Measurements from ENCODE around the gene OR11L1. TPM values are rescaled to one million over a fixed set of nuclear protein-coding genes. Genes with fewer than 3 reads are reported as not detected.

The OR11L1 gene
- total RNA-seq, 1 experiment from 2014 or later = not detected

- no peak overlapping the region for H3K4me2 ChIP-seq (ENCODE audit: low read length)
- CTCF ChIA-PET = no interaction called here
- no TSS peak for BruUV-seq (replicated peaks)
Measured at GRCh38 chr1:247829656-247830055, 12.0 kb downstream of the OR11L1 start.

DNA sequence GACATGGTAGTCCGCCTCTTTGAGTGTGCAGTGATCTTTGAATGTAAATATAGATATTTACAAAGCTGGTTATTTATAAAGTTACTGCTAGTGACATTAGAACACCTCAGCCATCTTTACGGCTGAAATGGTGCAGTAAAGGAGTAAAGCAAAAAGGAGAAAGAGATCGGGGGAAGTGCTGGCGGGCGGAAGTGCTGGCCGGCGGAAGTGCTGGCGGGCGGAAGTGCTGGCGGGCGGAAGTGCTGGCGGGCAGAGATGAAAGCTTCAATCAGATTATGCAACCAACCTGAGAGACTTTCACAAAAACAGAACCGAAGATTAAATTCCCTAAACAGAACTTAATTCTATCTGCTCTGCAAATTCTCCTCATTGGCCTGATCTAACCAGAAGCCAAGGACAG lies 16.3 kb downstream of the OR11L1 start:
- Histone ChIP-seq H3K27ac (ENCODE audit: low read depth, low read length) (no peak overlapping the region), H3K4me3 (replicated peaks in 1 of 2; ENCODE audit: low read depth in 1 of 2, low read length in 2 of 2) (no peak overlapping the region), H3K9me3 (ENCODE audit: control insufficient read depth in 1 of 2, insufficient read depth in 1 of 2, low read depth in 1 of 2, low read length in 2 of 2) (peaks cover 11 to 17% of the 10 kb centered on the region in 2 experiments; a peak in 2 of 4 replicates), H3K4me2 (ENCODE audit: low read length) (no peak overlapping the region), H3K27me3 (ENCODE audit: insufficient read depth, low read length) (no peaks in the 10 kb centered on the region), H3K36me3 (ENCODE audit: control insufficient read depth in 1 of 2, insufficient read depth in 2 of 2, low read length in 2 of 2) (no peaks in the 10 kb centered on the region), H4K20me1 (ENCODE audit: insufficient read depth) (no peaks in the 10 kb centered on the region), H3K79me2 (ENCODE audit: insufficient read depth, low read length) (no peaks in the 10 kb centered on the region), H3K9me2 (ENCODE audit: insufficient read depth) (no peaks in the 10 kb centered on the region), H2AFZ (ENCODE audit: low read depth, low read length, poor library complexity, severe bottlenecking) (no peak overlapping the region), H3K4me1 (ENCODE audit: control insufficient read depth in 1 of 2, insufficient read depth in 2 of 2, low read length in 2 of 2) (no peaks in the 10 kb centered on the region), H3K9ac (ENCODE audit: low read length) (no peak overlapping the region)
- DNase-seq (ENCODE audit: low read depth, low spot score) = no peak
- no peak for TF ChIP-seq SIN3A (IDR thresholded peaks at IDR 0.05; ENCODE audit: low read depth)
- no peak for TF ChIP-seq EGR1 (IDR thresholded peaks at IDR 0.05; ENCODE audit: low read depth)
- no peak for TF ChIP-seq CBX3 (IDR thresholded peaks at IDR 0.05; ENCODE audit: low read depth)
- no peak for TF ChIP-seq JUND (IDR thresholded peaks at IDR 0.05)
- no peak for TF ChIP-seq SRF (IDR thresholded peaks at IDR 0.05; ENCODE audit: low read depth)
- TF ChIP-seq FOSL1 (IDR thresholded peaks at IDR 0.05; ENCODE audit: low read depth) = no peak
- TF ChIP-seq POLR2A (IDR thresholded peaks at IDR 0.05; ENCODE audit: borderline replicate concordance, extremely low read depth, insufficient read depth, insufficient read length) = no peak
- RAD21 ChIA-PET (ENCODE audit: low non-redundant PET in 1 of 2, low total read pairs in 2 of 2, uncharacterized antibody in 2 of 2, unreplicated experiment in 2 of 2) = no interaction called here
- CTCF ChIA-PET = no interaction called here
- no TSS peak for BruUV-seq (replicated peaks)
- intact Hi-C loops (cut with micrococcal nuclease) = no loop called here
- no peak for ATAC-seq
- POLR2A ChIA-PET = no interaction called here

More at GRCh38 chr1:247829656-247830055, 12.0 kb downstream of the OR11L1 start:
- peaks cover 12 to 14% of the 10 kb centered on the region in 2 experiments; a peak in 2 of 4 replicates for H3K9me3 ChIP-seq (ENCODE audit: control insufficient read depth in 1 of 2, insufficient read depth in 1 of 2, low read depth in 1 of 2, low read length in 2 of 2)
- no peaks in the 10 kb centered on the region for H3K27me3 ChIP-seq (ENCODE audit: insufficient read depth, low read length)
- H3K27ac ChIP-seq (ENCODE audit: low read depth, low read length) = no peak overlapping the region
- intact Hi-C loops (cut with micrococcal nuclease) = no loop called here
- POLR2A ChIA-PET = no interaction called here
- no peaks in the 10 kb centered on the region for H4K20me1 ChIP-seq (ENCODE audit: insufficient read depth)
- H3K36me3 ChIP-seq (ENCODE audit: control insufficient read depth in 1 of 2, insufficient read depth in 2 of 2, low read length in 2 of 2) = no peaks in the 10 kb centered on the region
- H2AFZ ChIP-seq (ENCODE audit: low read depth, low read length, poor library complexity, severe bottlenecking) = no peak overlapping the region
- H3K9me2 ChIP-seq (ENCODE audit: insufficient read depth) = no peaks in the 10 kb centered on the region
- no peaks in the 10 kb centered on the region for H3K79me2 ChIP-seq (ENCODE audit: insufficient read depth, low read length)
- TF ChIP-seq TCF7L2 (IDR thresholded peaks at IDR 0.05; ENCODE audit: borderline replicate concordance, extremely low read depth, insufficient read depth, insufficient read length) (no peak), ZNF274 (IDR thresholded peaks at IDR 0.05; ENCODE audit: low read depth, low read length) (no peak)
- no peaks in the 10 kb centered on the region for H3K4me1 ChIP-seq (ENCODE audit: control insufficient read depth in 1 of 2, insufficient read depth in 2 of 2, low read length in 2 of 2)
- H3K9ac ChIP-seq (ENCODE audit: low read length) = no peak overlapping the region
- DNase-seq (ENCODE audit: low read depth, low spot score) (no peak), ATAC-seq (no peak)
- H3K4me3 ChIP-seq (replicated peaks in 1 of 2; ENCODE audit: low read depth in 1 of 2, low read length in 2 of 2) = no peak overlapping the region
- RAD21 ChIA-PET (ENCODE audit: low non-redundant PET in 1 of 2, low total read pairs in 2 of 2, uncharacterized antibody in 2 of 2, unreplicated experiment in 2 of 2) = no interaction called here
